BE2C (cell line): Measurements from ENCODE around the gene KATNA1.

Experiments
- DNase-seq: peaks from one replicate; pipeline ENCODE4 v3.0.0-alpha.2; 2020
- H3K27me3 ChIP-seq: fragments of 250-450 bp; sonication (Bioruptor Pico); 2 replicates; pipeline ENCODE4 v1.5.1; 2020; ENCODE audit warnings: mild to moderate bottlenecking
- H3K36me3 ChIP-seq: fragments of 250-450 bp; sonication (Bioruptor Pico); 2 replicates; pipeline ENCODE4 v1.5.1; 2020; ENCODE audit warnings: mild to moderate bottlenecking
- H3K4me1 ChIP-seq: fragments of 250-450 bp; sonication (Bioruptor Pico); 2 replicates; pipeline ENCODE4 v1.5.1; 2020
- H3K4me3 ChIP-seq: 2 replicates; pipeline ENCODE4 v1.5.1; 2011; ENCODE audit warnings: low read depth, low read length
- H3K9me3 ChIP-seq: fragments of 250-450 bp; sonication (Bioruptor Pico); 2 replicates; pipeline ENCODE4 v1.5.1; 2020
- CTCF ChIP-seq: IDR thresholded peaks from 2 replicates; pipeline ENCODE4 v1.5.1; 2012; ENCODE audit warnings: mild to moderate bottlenecking, low read depth, low read length

Gene KATNA1

DNA sequence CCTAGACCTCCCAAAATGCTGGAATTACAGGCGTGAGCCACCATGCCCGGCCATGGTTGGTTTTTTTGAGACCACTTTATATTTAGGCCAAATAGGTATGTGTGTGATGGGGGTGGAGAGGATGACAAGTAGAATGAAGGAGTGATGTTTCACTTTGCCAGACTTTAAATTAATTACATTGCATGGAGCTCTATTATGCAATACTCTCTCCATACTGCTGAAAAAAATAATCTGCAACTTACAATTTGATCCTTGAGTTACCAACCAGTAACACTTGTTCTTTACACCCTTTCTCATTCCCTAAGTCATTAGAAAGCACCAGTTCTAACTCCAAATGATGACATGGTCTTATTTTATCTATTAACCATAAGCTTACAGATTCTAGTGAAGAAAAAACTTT, 55.5 kb downstream of the KATNA1 start:
- no peak overlapping the region for H3K4me3 ChIP-seq
- H3K36me3 ChIP-seq = peaks cover 34% of the 10 kb centered on the region
- H3K27me3 ChIP-seq = no peaks in the 10 kb centered on the region
- H3K9me3 ChIP-seq = no peaks in the 10 kb centered on the region
- no peak for DNase-seq
- no peaks in the 10 kb centered on the region for H3K4me1 ChIP-seq
- TF ChIP-seq CTCF = no peak

DNA sequence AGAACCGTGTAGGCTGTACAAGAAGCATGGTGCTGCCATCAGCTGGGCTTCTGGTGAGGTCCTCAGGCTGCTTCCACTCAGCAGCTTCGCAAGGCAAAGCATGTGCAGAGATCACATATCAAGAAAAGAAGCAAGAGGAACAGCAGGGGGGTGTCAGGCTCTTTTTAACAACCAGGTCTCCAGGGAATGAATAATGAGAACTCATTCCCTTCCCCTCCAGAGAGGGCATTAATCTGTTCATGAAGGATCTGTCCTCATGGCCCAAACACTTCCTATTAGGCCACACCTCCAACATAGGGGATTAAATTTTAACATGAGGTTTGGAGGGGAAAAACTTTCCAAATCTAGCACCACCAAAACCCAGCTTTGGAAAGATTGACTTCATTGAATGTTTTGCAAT, 62.4 kb downstream of the KATNA1 start:
- H3K4me1 ChIP-seq = no peaks in the 10 kb centered on the region
- DNase-seq = no peak
- peaks cover 24% of the 10 kb centered on the region for H3K36me3 ChIP-seq
- no peaks in the 10 kb centered on the region for H3K9me3 ChIP-seq
- no peak overlapping the region for H3K4me3 ChIP-seq
- no peaks in the 10 kb centered on the region for H3K27me3 ChIP-seq
- no peak for TF ChIP-seq CTCF

- Histone ChIP-seq H3K36me3 (peaks cover 21% of the 10 kb centered on the region), H3K9me3 (no peaks in the 10 kb centered on the region), H3K27me3 (no peaks in the 10 kb centered on the region), H3K4me1 (no peaks in the 10 kb centered on the region), H3K4me3 (no peak overlapping the region)
- no peak for TF ChIP-seq CTCF
- DNase-seq = no peak
Observed at GRCh38 chr6:149581349-149581748, 67.2 kb downstream of the KATNA1 start.

GRCh38 chr6:149580880-149581279, 67.6 kb downstream of the KATNA1 start:
- no peak for TF ChIP-seq CTCF
- Histone ChIP-seq H3K27me3 (no peaks in the 10 kb centered on the region), H3K4me1 (no peaks in the 10 kb centered on the region), H3K4me3 (no peak overlapping the region), H3K9me3 (no peaks in the 10 kb centered on the region), H3K36me3 (peaks cover 21% of the 10 kb centered on the region)
- no peak for DNase-seq

DNA sequence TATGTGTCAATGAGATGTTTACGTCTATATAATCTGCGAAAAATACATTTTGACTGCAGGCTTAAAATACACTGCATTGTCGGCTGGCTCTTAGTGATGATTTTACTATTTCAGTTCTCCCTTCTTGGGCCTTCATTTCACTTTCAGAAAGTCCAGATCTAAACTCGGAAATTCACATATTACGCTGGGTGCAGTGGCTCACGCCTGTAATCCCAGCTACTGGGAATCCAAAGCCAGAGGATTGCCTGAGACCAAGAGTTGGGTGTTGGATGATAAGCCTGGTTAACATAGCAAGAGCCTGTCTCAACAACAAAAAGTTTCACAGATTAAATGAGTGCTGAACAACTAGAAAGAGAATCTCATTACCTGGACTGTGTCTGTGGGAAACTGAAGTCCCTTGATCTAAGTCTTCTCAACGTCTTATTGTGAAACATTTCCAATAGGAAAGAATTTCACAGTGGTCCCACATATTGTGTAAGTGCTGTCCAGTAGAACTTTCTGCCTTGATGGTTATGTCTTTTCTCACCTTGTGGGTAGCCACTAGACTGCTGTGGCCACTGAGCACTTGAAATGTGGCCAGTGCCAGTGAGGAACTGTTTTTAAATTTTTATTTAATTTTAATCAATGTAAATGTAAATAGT, 80.4 kb downstream of the KATNA1 start:
- H3K4me3 ChIP-seq = no peak overlapping the region
- H3K4me1 ChIP-seq = no peaks in the 10 kb centered on the region; the same call in 1 of the 2 replicates
- no peaks in the 10 kb centered on the region for H3K9me3 ChIP-seq
- DNase-seq = no peak
- TF ChIP-seq CTCF = no peak
- H3K27me3 ChIP-seq = no peaks in the 10 kb centered on the region
- peaks cover 3% of the 10 kb centered on the region; the same call in 1 of the 2 replicates for H3K36me3 ChIP-seq

DNA sequence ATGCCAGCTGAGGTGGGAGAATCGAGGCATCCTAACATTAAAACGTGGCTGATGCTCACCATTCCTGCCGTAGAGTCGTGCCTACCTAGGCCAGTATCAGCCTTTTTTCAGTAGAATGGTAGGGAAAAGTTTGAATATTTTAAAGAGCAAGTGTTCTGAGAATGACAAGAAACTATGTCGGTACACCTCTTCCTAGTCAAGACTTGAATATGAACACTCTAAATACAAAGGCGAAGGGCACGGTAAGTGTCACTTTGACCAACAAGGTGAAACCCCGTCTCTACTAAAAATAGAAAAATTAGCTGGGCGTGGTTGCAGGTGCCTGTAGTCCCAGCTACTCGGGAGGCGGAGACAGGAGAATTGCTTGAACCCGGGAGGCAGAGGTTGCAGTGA, 81.3 kb downstream of the KATNA1 start:
- DNase-seq = no peak

More for the DNA sequence above, 81.3 kb downstream of the KATNA1 start:
- H3K9me3 ChIP-seq = no peaks in the 10 kb centered on the region
- H3K36me3 ChIP-seq = no peaks in the 10 kb centered on the region; the same call in 1 of the 2 replicates
- no peaks in the 10 kb centered on the region; the same call in 1 of the 2 replicates for H3K4me1 ChIP-seq
- no peaks in the 10 kb centered on the region for H3K27me3 ChIP-seq
- TF ChIP-seq CTCF = no peak
- H3K4me3 ChIP-seq = peak overlapping the region; percentile 87
